Esophagus squamous epithelium (tissue), 4 donors: Measurements from ENCODE around the gene NR3C1.

Experiments used
- POLR2A ChIP-seq, 4 donors: fragments of 450-650 bp; IDR thresholded peaks; one replicate each; pipeline ENCODE4 v1.6.1; 2017; ENCODE audit warnings: antibody characterized with exemption in 4 of 4, mild to moderate bottlenecking in 4 of 4, moderate library complexity in 3 of 4
- TF ChIP-seq, protein P1 (sequence below), 6 experiments: fragments of 450-650 bp in 4 of 6; fragments of 200-600 bp in 2 of 6; sonication (generic) in 2 of 6; IDR thresholded peaks; one replicate each; pipeline ENCODE4 v1.5.1; 2016 to 2019; ENCODE audit warnings: antibody characterized with exemption in 6 of 6, mild to moderate bottlenecking in 4 of 6, moderate library complexity in 4 of 6

DNA sequence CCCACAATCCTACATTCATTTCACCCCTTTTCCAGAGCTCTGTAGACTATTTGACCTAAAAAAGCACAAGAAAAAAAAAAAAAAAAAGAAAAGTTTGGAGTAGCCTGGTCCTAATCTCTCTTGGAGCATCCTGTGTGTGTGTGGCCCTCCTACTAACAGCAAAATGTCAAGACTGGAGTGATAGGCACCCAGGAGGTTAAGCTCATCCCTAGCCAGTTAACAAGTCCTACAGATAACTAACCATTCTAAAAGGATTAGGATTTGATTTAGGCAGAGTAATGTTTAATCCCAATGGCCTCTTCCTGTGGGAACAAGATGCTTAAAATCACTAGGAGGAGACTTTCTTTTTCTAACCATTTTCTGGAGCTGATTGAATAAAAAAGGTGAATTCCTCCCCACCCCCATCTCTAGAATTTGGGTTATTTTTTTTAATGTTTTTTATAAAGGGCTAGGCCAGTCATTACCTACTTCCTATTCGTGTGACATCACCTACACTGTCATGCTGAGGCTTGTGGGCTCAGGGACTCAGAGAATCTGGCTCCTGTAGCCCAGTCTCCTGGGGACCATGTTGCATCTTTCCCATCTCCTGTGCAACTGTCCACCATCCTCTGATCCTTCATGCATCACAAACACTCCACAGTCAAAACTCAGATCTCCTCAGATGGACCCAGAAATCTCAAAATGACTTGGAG is 43.2 kb upstream of the NR3C1 start:
- TF ChIP-seq, protein P1, sequence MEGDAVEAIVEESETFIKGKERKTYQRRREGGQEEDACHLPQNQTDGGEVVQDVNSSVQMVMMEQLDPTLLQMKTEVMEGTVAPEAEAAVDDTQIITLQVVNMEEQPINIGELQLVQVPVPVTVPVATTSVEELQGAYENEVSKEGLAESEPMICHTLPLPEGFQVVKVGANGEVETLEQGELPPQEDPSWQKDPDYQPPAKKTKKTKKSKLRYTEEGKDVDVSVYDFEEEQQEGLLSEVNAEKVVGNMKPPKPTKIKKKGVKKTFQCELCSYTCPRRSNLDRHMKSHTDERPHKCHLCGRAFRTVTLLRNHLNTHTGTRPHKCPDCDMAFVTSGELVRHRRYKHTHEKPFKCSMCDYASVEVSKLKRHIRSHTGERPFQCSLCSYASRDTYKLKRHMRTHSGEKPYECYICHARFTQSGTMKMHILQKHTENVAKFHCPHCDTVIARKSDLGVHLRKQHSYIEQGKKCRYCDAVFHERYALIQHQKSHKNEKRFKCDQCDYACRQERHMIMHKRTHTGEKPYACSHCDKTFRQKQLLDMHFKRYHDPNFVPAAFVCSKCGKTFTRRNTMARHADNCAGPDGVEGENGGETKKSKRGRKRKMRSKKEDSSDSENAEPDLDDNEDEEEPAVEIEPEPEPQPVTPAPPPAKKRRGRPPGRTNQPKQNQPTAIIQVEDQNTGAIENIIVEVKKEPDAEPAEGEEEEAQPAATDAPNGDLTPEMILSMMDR (IDR thresholded peaks at IDR 0.05) = no peak
- no peak for TF ChIP-seq POLR2A (IDR thresholded peaks at IDR 0.05)
